GM21737 (cell line): ENCODE results near the gene ANKIB1.

Source experiments
- ATAC-seq: cut with Tn5 transposase; IDR thresholded peaks from one replicate; pipeline ENCODE4 v1.9.1; 2021; ENCODE audit warnings: mild to moderate bottlenecking, moderate library complexity; ENCODE audit not compliant: unreplicated experiment

The ANKIB1 gene

DNA sequence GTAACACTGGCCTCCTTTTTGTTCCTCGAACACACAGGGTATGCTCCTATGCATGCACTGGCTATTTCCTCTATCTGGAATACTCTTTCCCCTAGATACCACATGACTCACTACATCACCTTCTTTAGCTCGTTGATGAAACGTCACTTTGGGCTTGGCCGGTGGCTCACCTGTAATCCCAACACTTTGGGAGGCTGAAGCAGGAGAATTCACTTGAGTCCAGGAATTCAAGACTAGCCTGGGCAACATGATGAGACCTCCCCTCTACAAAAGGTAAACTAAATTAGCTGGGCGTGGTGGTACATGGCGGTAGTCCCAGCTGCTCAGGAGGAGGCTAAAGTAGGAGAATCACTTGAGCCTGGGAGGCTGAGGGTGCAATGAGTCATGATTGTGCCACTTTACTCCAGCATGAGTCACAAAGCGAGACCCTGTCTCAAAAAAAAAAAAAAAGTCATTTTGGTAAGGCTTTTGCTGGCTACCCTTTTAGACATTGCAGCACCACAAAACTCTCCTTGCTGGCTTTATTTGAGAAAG, 14.5 kb downstream of the ANKIB1 start:
- ATAC-seq, result no peak

- no peak for ATAC-seq
Observed at GRCh38 chr7:92266415-92267241, 20.9 kb downstream of the ANKIB1 start.

DNA sequence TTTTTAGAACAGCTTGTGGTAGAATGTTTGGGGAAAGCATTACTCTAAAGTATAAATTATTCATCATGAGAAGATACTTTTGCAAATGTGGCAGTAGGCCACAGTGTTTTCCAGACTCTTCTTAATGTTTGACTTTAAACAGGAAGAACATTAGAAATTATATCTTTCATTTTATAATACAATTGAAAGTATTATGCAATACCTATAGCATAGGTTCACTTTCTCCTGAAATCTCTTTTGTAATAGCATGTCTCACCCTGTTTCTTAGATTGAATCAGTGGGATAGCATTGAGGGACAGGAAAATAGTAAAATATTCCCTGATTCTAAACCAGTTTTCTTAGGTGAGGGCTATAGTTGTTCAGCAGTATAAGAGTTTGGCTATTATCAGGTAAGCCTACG, 23.1 kb downstream of the ANKIB1 start:
- no peak for ATAC-seq

- ATAC-seq, result no peak
Observed at GRCh38 chr7:92275327-92275726, 29.6 kb downstream of the ANKIB1 start.

DNA sequence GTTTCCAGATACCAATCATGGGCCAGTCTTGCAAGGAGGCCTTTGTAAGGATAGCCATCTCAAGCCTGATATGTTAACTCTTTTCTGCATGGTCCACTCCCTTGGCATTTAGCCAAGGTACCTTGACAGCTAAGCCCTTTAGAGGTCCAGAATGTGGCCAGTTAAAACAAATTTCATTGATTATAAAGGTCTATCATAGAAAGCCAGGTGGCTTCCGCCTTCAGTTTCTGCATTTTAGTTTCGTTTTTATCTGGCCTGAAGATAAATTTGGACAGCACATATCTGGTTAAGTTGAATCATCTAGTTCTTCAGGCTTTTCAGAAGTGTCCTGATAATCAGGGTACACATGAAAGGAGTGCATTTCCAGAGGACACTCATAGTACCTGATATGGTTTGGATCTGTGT, 30.7 kb downstream of the ANKIB1 start:
- ATAC-seq, result peak; percentile 76

- ATAC-seq, result no peak
Observed at GRCh38 chr7:92279396-92280031, 33.7 kb downstream of the ANKIB1 start.

DNA sequence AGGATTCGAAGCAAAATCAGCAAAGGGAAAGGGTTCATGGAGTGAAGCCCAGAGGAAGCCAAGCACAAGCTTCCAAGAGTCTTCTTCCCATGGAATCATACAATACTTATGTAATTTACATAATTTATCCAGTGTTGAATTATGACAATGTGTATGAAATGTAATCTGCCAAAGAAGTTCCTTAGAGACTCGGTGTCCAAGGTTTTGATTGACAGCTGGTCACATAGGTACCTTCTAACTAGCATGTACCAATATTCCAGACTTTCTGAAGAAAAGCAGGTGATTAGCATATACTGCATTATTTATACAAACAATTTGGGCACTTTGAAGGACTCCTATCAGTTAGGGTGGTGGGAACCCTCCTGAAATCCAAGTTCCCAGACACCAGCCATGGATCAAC, 35.3 kb downstream of the ANKIB1 start:
- ATAC-seq, result no peak

GRCh38 chr7:92282221-92282814, 36.5 kb downstream of the ANKIB1 start:
- no peak for ATAC-seq

DNA sequence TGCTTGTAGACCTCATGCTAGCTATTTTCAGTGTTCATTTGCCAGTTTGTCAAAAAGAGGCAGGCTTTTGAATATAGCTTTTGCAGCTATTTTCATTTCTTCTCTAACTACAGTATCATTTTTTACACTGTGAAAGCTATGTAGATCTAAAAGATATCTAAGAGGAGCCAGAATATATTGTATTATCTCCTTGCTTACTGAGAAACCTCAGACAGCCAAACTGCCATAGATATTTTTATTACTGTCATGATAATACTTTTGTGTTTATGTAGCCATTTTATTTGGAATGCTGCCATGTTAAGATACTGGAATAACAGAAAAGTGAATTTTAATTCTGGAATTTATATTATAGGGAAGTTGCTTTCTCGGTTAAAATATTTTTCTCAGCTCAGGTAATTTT, 37.2 kb downstream of the ANKIB1 start:
- ATAC-seq, result no peak

GRCh38 chr7:92289321-92289720, 43.5 kb downstream of the ANKIB1 start:
- no peak for ATAC-seq

GRCh38 chr7:92292981-92293380, 47.2 kb downstream of the ANKIB1 start:
- ATAC-seq, result peak; percentile 61

DNA sequence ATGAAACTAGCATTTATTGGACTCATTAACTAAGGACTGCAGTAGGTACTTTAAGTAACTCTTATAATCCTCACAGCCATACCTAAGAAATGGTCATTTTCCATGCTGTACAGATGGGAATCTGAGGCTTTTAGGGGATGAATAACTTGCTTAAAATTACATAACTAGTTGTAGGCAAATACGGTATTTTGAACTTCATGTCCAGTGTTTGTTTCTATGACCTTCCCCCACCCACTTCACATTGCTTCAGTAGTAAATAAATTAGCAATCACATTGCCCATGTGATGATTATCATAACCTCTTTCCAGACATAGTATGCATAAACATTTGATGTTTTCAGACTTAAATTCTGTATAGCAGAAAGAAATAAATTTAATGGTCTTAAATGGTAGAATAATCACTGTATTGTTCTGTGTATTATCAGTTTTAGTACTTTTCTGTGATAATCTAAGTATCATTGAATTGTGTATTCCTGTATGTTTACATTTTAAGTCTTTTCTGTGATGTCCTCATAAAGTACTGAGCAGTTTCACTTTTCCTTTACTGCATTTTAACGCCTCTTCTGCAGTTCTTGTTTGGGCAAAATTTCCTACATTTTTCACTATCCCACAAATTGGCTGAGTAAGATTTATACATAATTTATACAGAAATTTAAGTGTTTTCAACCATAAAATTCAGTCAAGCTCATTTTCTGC, 48.3 kb downstream of the ANKIB1 start:
- no peak for ATAC-seq

DNA sequence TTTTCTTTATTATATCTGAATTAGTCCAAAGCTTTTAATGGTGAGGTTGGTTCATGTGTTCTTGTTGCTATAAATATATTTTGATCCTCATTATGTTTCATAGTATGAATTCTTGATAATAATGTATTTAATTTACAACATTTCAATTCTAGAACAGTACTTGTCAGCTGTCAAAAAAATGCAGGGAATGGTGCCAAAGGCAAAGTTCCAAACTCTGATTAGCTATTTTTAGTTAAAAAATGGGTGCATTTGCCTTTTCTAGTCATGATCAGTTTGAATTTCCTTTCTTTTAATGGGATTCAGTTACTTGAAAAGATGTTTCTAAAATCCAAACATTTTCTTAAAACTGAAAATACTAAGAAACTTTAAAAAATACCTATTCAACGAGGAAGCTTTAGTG, 49.6 kb downstream of the ANKIB1 start:
- ATAC-seq, result no peak

- no peak for ATAC-seq
Observed at GRCh38 chr7:92296235-92296634, 50.5 kb downstream of the ANKIB1 start.

DNA sequence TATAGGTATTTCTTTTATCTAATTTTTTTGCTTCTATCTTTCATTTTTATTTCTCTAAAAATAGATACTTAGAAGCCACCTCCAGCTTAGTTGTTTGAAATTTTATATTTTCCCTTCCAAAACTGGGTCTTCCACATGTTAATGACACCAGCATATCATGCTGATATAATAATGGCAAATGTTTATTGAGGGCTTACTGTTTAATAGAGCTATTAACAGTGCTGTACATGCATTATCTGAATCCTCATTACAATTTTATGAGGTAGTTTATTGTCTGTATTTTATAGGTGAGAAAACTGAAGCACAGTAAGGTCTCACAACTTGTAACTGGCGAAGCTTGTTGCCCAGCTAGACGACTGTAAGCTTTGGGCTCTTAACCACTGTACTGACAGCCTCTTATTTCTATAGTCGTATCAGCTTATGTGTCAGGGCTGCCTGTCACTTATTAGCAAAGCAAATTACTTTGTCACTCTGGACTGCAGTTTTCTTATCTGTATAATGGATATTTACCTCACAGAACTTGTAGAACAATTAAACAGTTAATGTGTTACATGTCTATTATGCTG, 51.2 kb downstream of the ANKIB1 start:
- ATAC-seq, result no peak

- no peak for ATAC-seq
Observed at GRCh38 chr7:92297736-92298135, 52.0 kb downstream of the ANKIB1 start.

GRCh38 chr7:92303761-92304160, 58.0 kb downstream of the ANKIB1 start:
- no peak for ATAC-seq

- no peak for ATAC-seq
Observed at GRCh38 chr7:92304406-92304893, 58.7 kb downstream of the ANKIB1 start.

- no peak for ATAC-seq
Observed at GRCh38 chr7:92306153-92306552, 60.4 kb downstream of the ANKIB1 start.

GRCh38 chr7:92313055-92313454, 67.3 kb downstream of the ANKIB1 start:
- no peak for ATAC-seq

DNA sequence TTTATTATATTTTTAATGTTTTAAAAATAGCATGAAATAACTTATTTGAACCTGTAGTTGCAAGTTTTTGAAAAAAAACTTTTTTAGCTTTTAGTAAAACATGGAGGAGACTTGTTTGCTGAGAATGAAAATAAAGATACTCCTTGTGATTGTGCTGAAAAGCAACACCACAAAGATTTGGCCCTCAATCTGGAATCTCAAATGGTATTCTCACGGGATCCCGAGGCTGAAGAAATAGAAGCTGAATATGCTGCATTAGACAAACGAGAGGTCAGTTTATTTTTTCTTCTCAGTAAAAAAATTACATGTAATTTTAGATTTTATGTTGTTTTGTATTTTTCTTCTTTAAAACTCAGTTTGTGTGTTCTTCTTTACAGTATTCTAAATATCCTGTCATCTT, 73.5 kb downstream of the ANKIB1 start:
- no peak for ATAC-seq
